ENCODE results near the gene PCCA. TPM values are rescaled to one million over a fixed set of nuclear protein-coding genes. Genes with fewer than 3 reads are reported as not detected.

Gene PCCA
- total RNA-seq, 1 donor from 2014 or later, result 33.4 TPM

DNA sequence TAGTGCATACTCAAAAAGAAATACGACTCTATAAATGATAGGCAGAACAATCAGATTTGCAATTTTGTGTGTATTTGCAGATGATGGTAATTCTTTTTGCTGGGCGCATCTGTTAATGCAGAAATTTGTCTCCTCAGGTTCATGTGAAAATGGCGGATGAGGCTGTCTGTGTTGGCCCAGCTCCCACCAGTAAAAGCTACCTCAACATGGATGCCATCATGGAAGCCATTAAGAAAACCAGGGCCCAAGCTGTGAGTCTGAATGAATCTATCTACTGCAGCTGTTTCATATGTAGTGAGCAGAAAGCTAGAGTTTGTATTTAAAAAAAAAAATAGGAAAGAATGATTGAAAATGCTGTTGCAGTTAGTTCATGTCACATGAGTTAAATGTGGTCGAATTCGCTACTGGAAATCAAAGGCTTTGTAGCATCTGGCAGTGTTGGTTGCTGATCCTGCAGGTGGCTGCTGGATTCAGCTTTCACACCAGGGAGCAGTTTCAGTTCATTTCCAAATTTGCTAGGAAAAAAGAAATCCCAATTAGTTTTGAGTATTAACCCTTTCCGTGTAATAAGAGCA, 66.0 kb downstream of the PCCA start:
- Histone ChIP-seq H3K4me1 (no peaks in the 10 kb centered on the region), H3K36me3 (no peaks in the 10 kb centered on the region), H3K27ac (no peak overlapping the region), H3K4me3 (no peak overlapping the region), H3K9me3 (no peaks in the 10 kb centered on the region), H3K27me3 (no peaks in the 10 kb centered on the region)
- intact Hi-C loops (cut with DNase I), result no loop called here
- no peak for TF ChIP-seq POLR2AphosphoS5 (IDR thresholded peaks at IDR 0.05; ENCODE audit: insufficient read depth in 1 of 2, low read depth in 1 of 2)
- TF ChIP-seq POLR2A (IDR thresholded peaks at IDR 0.05), result no peak
- TF ChIP-seq CTCF (IDR thresholded peaks at IDR 0.05), result no peak
- no peak for DNase-seq (ENCODE audit: extremely low spot score in 2 of 2)

DNA sequence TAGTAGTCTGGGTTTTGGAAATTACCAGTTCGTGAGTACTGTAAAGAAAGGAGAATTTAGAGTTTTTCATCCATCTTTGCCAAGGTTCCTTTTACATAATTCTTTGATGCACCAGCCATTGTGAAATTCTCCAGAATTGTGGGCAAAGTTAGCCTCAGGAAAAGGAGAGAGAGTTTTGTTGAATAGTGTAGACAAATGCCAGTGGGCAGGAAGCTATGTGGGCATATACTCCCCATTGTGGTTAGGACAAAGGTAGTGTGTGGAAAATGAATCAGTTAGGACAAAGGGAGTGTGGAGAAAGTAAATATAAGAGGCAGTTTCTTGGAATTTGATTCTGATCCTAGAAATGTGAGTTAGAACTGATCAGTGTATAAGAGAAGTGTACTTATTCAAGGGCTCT, 67.9 kb downstream of the PCCA start:
- Histone ChIP-seq H3K9me3 (no peaks in the 10 kb centered on the region), H3K4me1 (no peaks in the 10 kb centered on the region), H3K27me3 (no peaks in the 10 kb centered on the region), H3K27ac (no peak overlapping the region), H3K36me3 (no peaks in the 10 kb centered on the region), H3K4me3 (no peak overlapping the region)
- no peak for TF ChIP-seq CTCF (IDR thresholded peaks at IDR 0.05)
- TF ChIP-seq POLR2A (IDR thresholded peaks at IDR 0.05), result no peak
- no peak for TF ChIP-seq POLR2AphosphoS5 (IDR thresholded peaks at IDR 0.05; ENCODE audit: insufficient read depth in 1 of 2, low read depth in 1 of 2)
- intact Hi-C loops (cut with DNase I), result no loop called here
- no peak for DNase-seq (ENCODE audit: extremely low spot score in 2 of 2)

DNA sequence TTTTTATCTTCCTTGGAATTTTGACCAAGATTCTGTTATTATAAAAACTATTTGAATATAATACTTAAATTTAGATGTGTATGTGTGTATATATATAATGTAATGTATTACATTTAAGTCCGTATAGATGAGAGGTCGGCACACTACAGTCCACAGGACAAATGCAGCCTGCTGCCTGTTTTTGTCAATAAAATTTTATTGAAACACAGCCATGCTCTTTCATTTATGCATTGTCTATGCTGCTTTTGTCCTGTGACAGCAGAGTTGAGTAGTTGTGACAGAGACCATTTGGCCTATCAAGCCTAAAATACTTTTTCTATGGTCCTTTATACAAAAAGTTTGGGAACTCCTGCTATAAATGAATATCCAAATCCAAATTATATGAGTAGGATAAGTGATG, 69.7 kb downstream of the PCCA start:
- H3K9me3 ChIP-seq, result no peaks in the 10 kb centered on the region
- intact Hi-C loops (cut with DNase I), result no loop called here
- no peaks in the 10 kb centered on the region for H3K27me3 ChIP-seq
- no peaks in the 10 kb centered on the region for H3K36me3 ChIP-seq
- no peak overlapping the region for H3K27ac ChIP-seq
- no peaks in the 10 kb centered on the region for H3K4me1 ChIP-seq
- DNase-seq (ENCODE audit: extremely low spot score in 2 of 2), result no peak
- no peak overlapping the region for H3K4me3 ChIP-seq
- no peak for TF ChIP-seq POLR2A (IDR thresholded peaks at IDR 0.05)
- no peak for TF ChIP-seq CTCF (IDR thresholded peaks at IDR 0.05)
- TF ChIP-seq POLR2AphosphoS5 (IDR thresholded peaks at IDR 0.05; ENCODE audit: insufficient read depth in 1 of 2, low read depth in 1 of 2), result no peak

DNA sequence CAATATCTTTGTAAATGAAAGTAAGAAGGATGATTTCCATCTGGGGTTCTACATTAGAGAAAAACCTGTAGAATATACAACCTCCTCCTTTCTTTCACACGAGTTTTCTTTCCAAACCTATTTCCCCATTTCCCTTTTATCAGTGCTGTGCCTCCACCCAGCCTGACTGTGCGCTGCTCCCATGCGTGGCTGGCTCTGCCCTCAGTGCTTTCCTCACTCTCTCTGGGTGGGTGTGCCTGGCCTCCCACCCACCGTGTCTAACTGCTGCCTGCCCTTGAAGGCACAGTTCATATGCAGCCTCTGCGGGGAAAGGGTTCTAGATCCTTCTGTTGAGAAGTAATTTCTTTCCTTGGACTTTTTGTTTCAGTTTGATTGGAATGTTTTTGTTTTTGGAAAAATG, 70.7 kb downstream of the PCCA start:
- intact Hi-C loops (cut with DNase I), result no loop called here
- Histone ChIP-seq H3K4me3 (no peak overlapping the region), H3K27me3 (no peaks in the 10 kb centered on the region), H3K4me1 (no peaks in the 10 kb centered on the region), H3K36me3 (no peaks in the 10 kb centered on the region), H3K27ac (no peak overlapping the region), H3K9me3 (no peaks in the 10 kb centered on the region)
- TF ChIP-seq POLR2AphosphoS5 (IDR thresholded peaks at IDR 0.05; ENCODE audit: insufficient read depth in 1 of 2, low read depth in 1 of 2) (no peak), CTCF (IDR thresholded peaks at IDR 0.05) (no peak), POLR2A (IDR thresholded peaks at IDR 0.05) (no peak)
- DNase-seq (ENCODE audit: extremely low spot score in 2 of 2), result no peak

- Histone ChIP-seq H3K9me3 (no peaks in the 10 kb centered on the region), H3K27me3 (no peaks in the 10 kb centered on the region), H3K27ac (no peak overlapping the region), H3K36me3 (no peaks in the 10 kb centered on the region), H3K4me3 (no peak overlapping the region), H3K4me1 (no peaks in the 10 kb centered on the region)
- intact Hi-C loops (cut with DNase I), result no loop called here
- TF ChIP-seq CTCF (IDR thresholded peaks at IDR 0.05) (no peak), POLR2AphosphoS5 (IDR thresholded peaks at IDR 0.05; ENCODE audit: insufficient read depth in 1 of 2, low read depth in 1 of 2) (no peak), POLR2A (IDR thresholded peaks at IDR 0.05) (no peak)
- no peak for DNase-seq (ENCODE audit: extremely low spot score in 2 of 2)
Observed at GRCh38 chr13:100160450-100160849, 71.6 kb downstream of the PCCA start.

Measured in vagina (tissue), 2 donors.